ENCODE data around the gene AAK1. TPM values are rescaled to one million over a fixed set of nuclear protein-coding genes. Genes with fewer than 3 reads are reported as not detected.

AAK1 gene
- total RNA-seq, 6 experiments from 2014 or later: 96.6 to 123 (median 108) TPM

GRCh38 chr2:69567909-69568300, 75.6 kb downstream of the AAK1 start:
- peaks cover 28% of the 10 kb centered on the region for H3K36me3 Mint-ChIP-seq (ENCODE audit: low read depth)
- peaks cover 1% of the 10 kb centered on the region for H3K27me3 Mint-ChIP-seq (ENCODE audit: insufficient read depth)
- H3K27ac Mint-ChIP-seq: peak overlapping the region; percentile 85
- TF ChIP-seq CTCF (IDR thresholded peaks at IDR 0.05): no peak
- H3K9me3 Mint-ChIP-seq: no peaks in the 10 kb centered on the region
- peaks cover 93% of the 10 kb centered on the region for H3K4me1 Mint-ChIP-seq (ENCODE audit: low read depth)
- peak overlapping the region; percentile 53 for H3K4me3 Mint-ChIP-seq
- no peak for DNase-seq

- peak; percentile 83 for DNase-seq
- Mint-ChIP-seq H3K27me3 (ENCODE audit: insufficient read depth) (peaks cover 1% of the 10 kb centered on the region), H3K27ac (peak overlapping the region; percentile 85), H3K4me1 (ENCODE audit: low read depth) (peaks cover 93% of the 10 kb centered on the region), H3K9me3 (no peaks in the 10 kb centered on the region), H3K36me3 (ENCODE audit: low read depth) (peaks cover 24% of the 10 kb centered on the region), H3K4me3 (peak overlapping the region; percentile 68)
- TF ChIP-seq CTCF (IDR thresholded peaks at IDR 0.05): peak; percentile 29; the same call in 1 of the 2 replicates
Observed at GRCh38 chr2:69567157-69567908, 76.2 kb downstream of the AAK1 start.

- no peak for DNase-seq
- H3K27ac Mint-ChIP-seq: peak overlapping the region; percentile 85
- peaks cover 96% of the 10 kb centered on the region for H3K4me1 Mint-ChIP-seq (ENCODE audit: low read depth)
- peak overlapping the region; percentile 68 for H3K4me3 Mint-ChIP-seq
- no peak for TF ChIP-seq CTCF (IDR thresholded peaks at IDR 0.05)
- H3K9me3 Mint-ChIP-seq: no peaks in the 10 kb centered on the region
- H3K27me3 Mint-ChIP-seq (ENCODE audit: insufficient read depth): peaks cover 1% of the 10 kb centered on the region
- H3K36me3 Mint-ChIP-seq (ENCODE audit: low read depth): peaks cover 24% of the 10 kb centered on the region
Observed at GRCh38 chr2:69566669-69567068, 76.9 kb downstream of the AAK1 start.

GRCh38 chr2:69565431-69565839, 78.1 kb downstream of the AAK1 start:
- no peaks in the 10 kb centered on the region for H3K9me3 Mint-ChIP-seq
- H3K4me3 Mint-ChIP-seq: no peak overlapping the region; the same call in 1 of the 2 replicates
- peak overlapping the region; percentile 85 for H3K27ac Mint-ChIP-seq
- peak; percentile 29 for DNase-seq
- H3K27me3 Mint-ChIP-seq (ENCODE audit: insufficient read depth): peaks cover 1% of the 10 kb centered on the region
- peaks cover 96% of the 10 kb centered on the region for H3K4me1 Mint-ChIP-seq (ENCODE audit: low read depth)
- H3K36me3 Mint-ChIP-seq (ENCODE audit: low read depth): peaks cover 17% of the 10 kb centered on the region
- TF ChIP-seq CTCF (IDR thresholded peaks at IDR 0.05): peak; percentile 87

GRCh38 chr2:69564604-69565003, 78.9 kb downstream of the AAK1 start:
- Mint-ChIP-seq H3K4me3 (0 out of 2 replicates have a peak overlapping the region, but pooled peaks have one; percentile 1), H3K9me3 (no peaks in the 10 kb centered on the region), H3K4me1 (ENCODE audit: low read depth) (peaks cover 96% of the 10 kb centered on the region), H3K27me3 (ENCODE audit: insufficient read depth) (no peaks in the 10 kb centered on the region; the same call in 1 of the 2 replicates), H3K36me3 (ENCODE audit: low read depth) (peaks cover 17% of the 10 kb centered on the region), H3K27ac (peak overlapping the region; percentile 85)
- TF ChIP-seq CTCF (IDR thresholded peaks at IDR 0.05): no peak
- DNase-seq: no peak

All from HFFc6 (cell line).